ENCODE data around the gene OPCML. TPM values are rescaled to one million over a fixed set of nuclear protein-coding genes. Genes with fewer than 3 reads are reported as not detected.

The OPCML gene
- total RNA-seq, 1 experiment from 2014 or later, result not detected

- TF ChIP-seq, protein P1, sequence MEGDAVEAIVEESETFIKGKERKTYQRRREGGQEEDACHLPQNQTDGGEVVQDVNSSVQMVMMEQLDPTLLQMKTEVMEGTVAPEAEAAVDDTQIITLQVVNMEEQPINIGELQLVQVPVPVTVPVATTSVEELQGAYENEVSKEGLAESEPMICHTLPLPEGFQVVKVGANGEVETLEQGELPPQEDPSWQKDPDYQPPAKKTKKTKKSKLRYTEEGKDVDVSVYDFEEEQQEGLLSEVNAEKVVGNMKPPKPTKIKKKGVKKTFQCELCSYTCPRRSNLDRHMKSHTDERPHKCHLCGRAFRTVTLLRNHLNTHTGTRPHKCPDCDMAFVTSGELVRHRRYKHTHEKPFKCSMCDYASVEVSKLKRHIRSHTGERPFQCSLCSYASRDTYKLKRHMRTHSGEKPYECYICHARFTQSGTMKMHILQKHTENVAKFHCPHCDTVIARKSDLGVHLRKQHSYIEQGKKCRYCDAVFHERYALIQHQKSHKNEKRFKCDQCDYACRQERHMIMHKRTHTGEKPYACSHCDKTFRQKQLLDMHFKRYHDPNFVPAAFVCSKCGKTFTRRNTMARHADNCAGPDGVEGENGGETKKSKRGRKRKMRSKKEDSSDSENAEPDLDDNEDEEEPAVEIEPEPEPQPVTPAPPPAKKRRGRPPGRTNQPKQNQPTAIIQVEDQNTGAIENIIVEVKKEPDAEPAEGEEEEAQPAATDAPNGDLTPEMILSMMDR (conservative IDR thresholded peaks at IDR 0.05), result no peak
- no peak for TF ChIP-seq EZH2 (IDR thresholded peaks at IDR 0.05; ENCODE audit: low read depth)
- no peak overlapping the region for H3K4me2 ChIP-seq
- ChIA-PET CTCF (no interaction called here), POLR2A (ENCODE audit: unreplicated experiment) (no interaction called here)
- no peaks in the 10 kb centered on the region for H4K20me1 ChIP-seq (ENCODE audit: insufficient read depth)
- no peaks in the 10 kb centered on the region for H3K9me2 ChIP-seq (ENCODE audit: insufficient read depth)
- intact Hi-C loops (cut with micrococcal nuclease; ENCODE audit: unreplicated experiment), result no loop called here
- BruUV-seq (replicated peaks), result no TSS peak
- no peaks in the 10 kb centered on the region for H3K36me3 ChIP-seq (ENCODE audit: low read depth)
- H2AFZ ChIP-seq, result no peak overlapping the region
- H3K27ac ChIP-seq, result no peak overlapping the region
- no peak for DNase-seq
- no peaks in the 10 kb centered on the region for H3K79me2 ChIP-seq (ENCODE audit: low read depth)
- H3K4me1 ChIP-seq (replicated peaks; ENCODE audit: insufficient read depth), result no peaks in the 10 kb centered on the region
- no peaks in the 10 kb centered on the region for H3F3A ChIP-seq (ENCODE audit: insufficient read depth, low read depth)
- H3K27me3 ChIP-seq (ENCODE audit: insufficient read depth, low read depth), result peaks cover 13% of the 10 kb centered on the region
- H3K4me3 ChIP-seq, result no peak overlapping the region
- H3K9me3 ChIP-seq (ENCODE audit: insufficient read depth, low read depth), result no peaks in the 10 kb centered on the region
Observed at GRCh38 chr11:133476570-133477250, 55.6 kb downstream of the OPCML start.

DNA sequence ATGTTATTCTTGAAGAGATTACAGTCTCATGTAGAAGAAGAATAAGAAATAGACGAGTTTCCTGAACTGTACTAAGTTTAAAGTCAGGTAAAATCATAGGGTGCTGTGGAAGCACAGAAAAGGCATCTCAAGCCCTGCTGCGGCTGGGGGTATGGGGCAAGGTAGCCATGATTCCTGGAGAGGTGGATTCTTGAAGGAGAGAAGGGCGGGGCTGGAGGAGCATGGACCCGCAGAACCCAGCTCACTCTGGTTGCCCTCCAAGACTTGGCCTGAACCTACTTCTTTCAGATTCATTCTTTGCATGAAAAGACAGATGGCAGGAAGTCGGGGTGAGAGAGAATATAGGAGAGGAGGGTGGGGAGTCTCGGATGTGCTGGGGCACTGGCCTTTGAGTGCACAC is 57.8 kb downstream of the OPCML start:
- no peaks in the 10 kb centered on the region for H3F3A ChIP-seq (ENCODE audit: insufficient read depth, low read depth)
- BruUV-seq (replicated peaks), result no TSS peak
- H3K27me3 ChIP-seq (ENCODE audit: insufficient read depth, low read depth), result peaks cover 13% of the 10 kb centered on the region
- no peak for DNase-seq
- intact Hi-C loops (cut with micrococcal nuclease; ENCODE audit: unreplicated experiment), result no loop called here
- H3K9me2 ChIP-seq (ENCODE audit: insufficient read depth), result no peaks in the 10 kb centered on the region
- no peaks in the 10 kb centered on the region for H3K4me1 ChIP-seq (replicated peaks; ENCODE audit: insufficient read depth)
- H3K27ac ChIP-seq, result no peak overlapping the region
- CTCF ChIA-PET, result no interaction called here
- H3K4me2 ChIP-seq, result no peak overlapping the region
- H3K36me3 ChIP-seq (ENCODE audit: low read depth), result no peaks in the 10 kb centered on the region
- no peaks in the 10 kb centered on the region for H4K20me1 ChIP-seq (ENCODE audit: insufficient read depth)
- no peaks in the 10 kb centered on the region for H3K9me3 ChIP-seq (ENCODE audit: insufficient read depth, low read depth)
- H3K79me2 ChIP-seq (ENCODE audit: low read depth), result no peaks in the 10 kb centered on the region
- no peak overlapping the region for H2AFZ ChIP-seq
- H3K4me3 ChIP-seq, result no peak overlapping the region
- TF ChIP-seq, protein P1 (conservative IDR thresholded peaks at IDR 0.05), result no peak
- TF ChIP-seq EZH2 (IDR thresholded peaks at IDR 0.05; ENCODE audit: low read depth), result no peak
- POLR2A ChIA-PET (ENCODE audit: unreplicated experiment), result no interaction called here

GRCh38 chr11:133467686-133468085 is 64.6 kb downstream of the OPCML start:
- CTCF ChIA-PET, result no interaction called here
- no peak for DNase-seq
- Histone ChIP-seq H3K4me2 (no peak overlapping the region), H3K9me3 (ENCODE audit: insufficient read depth, low read depth) (no peaks in the 10 kb centered on the region), H2AFZ (no peak overlapping the region), H3K4me1 (replicated peaks; ENCODE audit: insufficient read depth) (no peaks in the 10 kb centered on the region), H4K20me1 (ENCODE audit: insufficient read depth) (no peaks in the 10 kb centered on the region), H3K4me3 (no peak overlapping the region), H3K9me2 (ENCODE audit: insufficient read depth) (no peaks in the 10 kb centered on the region), H3F3A (ENCODE audit: insufficient read depth, low read depth) (no peaks in the 10 kb centered on the region), H3K36me3 (ENCODE audit: low read depth) (no peaks in the 10 kb centered on the region), H3K27ac (no peak overlapping the region), H3K79me2 (ENCODE audit: low read depth) (no peaks in the 10 kb centered on the region), H3K27me3 (ENCODE audit: insufficient read depth, low read depth) (no peaks in the 10 kb centered on the region)
- TF ChIP-seq, protein P1 (conservative IDR thresholded peaks at IDR 0.05), result no peak
- no peak for TF ChIP-seq EZH2 (IDR thresholded peaks at IDR 0.05; ENCODE audit: low read depth)
- POLR2A ChIA-PET (ENCODE audit: unreplicated experiment), result no interaction called here
- intact Hi-C loops (cut with micrococcal nuclease; ENCODE audit: unreplicated experiment), result no loop called here
- BruUV-seq (replicated peaks), result no TSS peak

Measured in PC-9 (cell line).